Endothelial cell of umbilical vein (primary cell): ENCODE measurements around the gene CAMKMT. TPM values are rescaled to one million over a fixed set of nuclear protein-coding genes. Genes with fewer than 3 reads are reported as not detected.

Experiments
- BruUV-seq: library from RNA; stranded (reverse); fragments of 400-500 nt; replicated peaks from 2 replicates; lab custom pipeline; 2021; lab: Mats Ljungman, UMichigan
- CTCF ChIA-PET: fragments of 300-600, 350-600 bp; sonication (Branson Sonifier 250); formaldehyde crosslinking; loops from one replicate; lab custom pipeline; 2021; ENCODE audit warnings: antibody characterized with exemption, inconsistent platforms; lab: Charles Lee
- POLR2A ChIA-PET: fragments of 300-600, 350-600 bp; sonication (Branson Sonifier 250); formaldehyde crosslinking; loops from one replicate; lab custom pipeline; 2021; ENCODE audit warnings: antibody characterized with exemption, inconsistent platforms; lab: Charles Lee
- DNase-seq: peaks from one replicate; pipeline ENCODE4 v3.0.0-alpha.2; 2011; ENCODE audit warnings: low read depth, low spot score
- FAIRE-seq: peaks from 2 replicates; lab custom pipeline; 2011; peaks lifted over from hg19 to GRCh38; lab: Jason Lieb, UNC
- H2AFZ ChIP-seq: 2 replicates; pipeline ENCODE4 v1.6.0; 2012; ENCODE audit warnings: low read depth, low read length, control low read depth, inconsistent platforms
- H3K27ac ChIP-seq: 2 replicates; pipeline ENCODE4 v1.5.1; 2011; ENCODE audit warnings: low read depth, mild to moderate bottlenecking, control low read depth, low read length, moderate library complexity; ENCODE audit not compliant: insufficient read depth
- H3K27me3 ChIP-seq, 2 experiments: 2 replicates each; pipeline versions ENCODE4 v1.6.0 to v1.6.1; 2011; ENCODE audit warnings: low read length in 2 of 2, mixed read lengths in 1 of 2; ENCODE audit not compliant: control insufficient read depth in 2 of 2, insufficient read depth in 2 of 2
- H3K36me3 ChIP-seq, 2 experiments: 2 replicates in 1 of 2; 3 replicates in 1 of 2; pipeline ENCODE4 v1.5.1; 2011; ENCODE audit warnings: low read length in 2 of 2, mild to moderate bottlenecking in 1 of 2, moderate library complexity in 1 of 2; ENCODE audit not compliant: control insufficient read depth in 2 of 2, insufficient read depth in 2 of 2; ENCODE audit errors: extremely low read depth in 1 of 2
- H3K4me1 ChIP-seq: 3 replicates; pipeline ENCODE4 v1.5.1; 2011; ENCODE audit warnings: mild to moderate bottlenecking, low read length; ENCODE audit not compliant: control insufficient read depth, insufficient read depth; ENCODE audit errors: extremely low read depth
- H3K4me2 ChIP-seq: 2 replicates; pipeline ENCODE4 v1.6.1; 2011; ENCODE audit warnings: low read length, control low read depth, mixed read lengths; ENCODE audit not compliant: insufficient read depth
- H3K4me3 ChIP-seq, 3 experiments: fragments of 200-600 bp in 1 of 3; sonication (generic), shearing (Covaris generic) in 1 of 3; replicated peaks in 1 of 3; 2 replicates each; pipeline ENCODE4 v1.5.1; 2011 to 2016; ENCODE audit warnings: control low read depth in 3 of 3, low read length in 3 of 3, mild to moderate bottlenecking in 2 of 3, inconsistent platforms in 1 of 3, low read depth in 1 of 3, moderate library complexity in 1 of 3; ENCODE audit not compliant: insufficient read depth in 1 of 3
- H3K79me2 ChIP-seq: 2 replicates; pipeline ENCODE4 v1.6.0; 2012; ENCODE audit warnings: low read length, inconsistent platforms; ENCODE audit not compliant: control insufficient read depth, insufficient read depth
- H3K9ac ChIP-seq: replicated peaks from 2 replicates; pipeline ENCODE3; 2011; ENCODE audit warnings: low read length, control low read depth; ENCODE audit not compliant: insufficient read depth; ENCODE audit errors: extremely low read depth
- H3K9me1 ChIP-seq: replicated peaks from 3 replicates; pipeline ENCODE4 v1.6.0; 2011; ENCODE audit warnings: mild to moderate bottlenecking, low read length; ENCODE audit not compliant: control insufficient read depth, insufficient read depth; ENCODE audit errors: extremely low read depth
- H3K9me3 ChIP-seq: replicated peaks from 2 replicates; pipeline ENCODE4 v1.5.1; 2012; ENCODE audit warnings: low read length, inconsistent platforms; ENCODE audit not compliant: control insufficient read depth, insufficient read depth
- H4K20me1 ChIP-seq: replicated peaks from 2 replicates; pipeline ENCODE3; 2011; ENCODE audit warnings: mild to moderate bottlenecking, low read length; ENCODE audit not compliant: control insufficient read depth, insufficient read depth; ENCODE audit errors: extremely low read depth
- EZH2 ChIP-seq: IDR thresholded peaks from 2 replicates; pipeline ENCODE4 v1.6.1; 2012; ENCODE audit warnings: borderline replicate concordance, low read depth, mild to moderate bottlenecking, moderate library complexity, low read length, inconsistent platforms; ENCODE audit not compliant: severe bottlenecking
- FOS ChIP-seq: IDR thresholded peaks from 2 replicates; pipeline ENCODE4 v1.6.1; 2011; ENCODE audit warnings: mild to moderate bottlenecking, low read length, moderate library complexity, borderline replicate concordance; ENCODE audit not compliant: insufficient read depth
- GATA2 ChIP-seq: IDR thresholded peaks from 2 replicates; pipeline ENCODE4 v1.7.0; 2011; ENCODE audit warnings: low read depth, mild to moderate bottlenecking, moderate library complexity, mixed read lengths, low read length; ENCODE audit not compliant: insufficient read length, insufficient read depth
- JUN ChIP-seq: IDR thresholded peaks from 2 replicates; pipeline ENCODE4 v1.6.1; 2011; ENCODE audit warnings: borderline replicate concordance, low read depth; ENCODE audit not compliant: insufficient read length, insufficient read depth
- MYC ChIP-seq: IDR thresholded peaks from one replicate; pipeline ENCODE4 v1.6.1; 2011; ENCODE audit warnings: mild to moderate bottlenecking, low read depth, low read length
- POLR2A ChIP-seq: IDR thresholded peaks from 2 replicates; pipeline ENCODE4 v1.6.1; 2012; ENCODE audit warnings: low read depth, mild to moderate bottlenecking, control low read depth, low read length
- POLR2AphosphoS5 ChIP-seq: IDR thresholded peaks from 2 replicates; pipeline ENCODE4 v1.6.1; 2012; ENCODE audit warnings: low read depth, mild to moderate bottlenecking, control low read depth, low read length, moderate library complexity; ENCODE audit not compliant: insufficient read depth
- dilution Hi-C: fragments of 300-500 bp; cut with MboI; formaldehyde crosslinking; loops from one replicate; pipeline ENCODE4 v1.15.0; 2019; ENCODE audit warnings: low sequenced_read_pairs; ENCODE audit not compliant: extremely low pct_ligation_motif_present
- intact Hi-C: fragments of 100-400 bp; cut with micrococcal nuclease; formaldehyde crosslinking; loops from one replicate; pipeline ENCODE4 v1.10.0; 2022
- polyA plus RNA-seq, 4 experiments: library from polyadenylated mRNA; depleted of rRNA in 3 of 4; stranded (reverse) in 3 of 4; unstranded in 1 of 4; fragments of >200 nt; gene quantifications; 2 replicates each; pipeline versions ENCODE4 v1.2.1 to v1.2.3, GENCODE V29; 2011 to 2012; ENCODE audit warnings: missing spikeins in 1 of 4
- total RNA-seq: library from RNA; stranded (reverse); gene quantifications from 2 replicates; pipeline ENCODE4 v1.2.3, GENCODE V29; 2021
- TF ChIP-seq, protein P1 (sequence below), 2 donors: IDR thresholded peaks; 1 replicate in 1 of 2; 2 replicates in 1 of 2; pipeline ENCODE4 v1.5.1; 2011; ENCODE audit warnings: low read length in 2 of 2, mild to moderate bottlenecking in 2 of 2, moderate library complexity in 2 of 2, control low read depth in 1 of 2, inconsistent platforms in 1 of 2, low read depth in 1 of 2; ENCODE audit not compliant: insufficient read depth in 1 of 2; ENCODE audit errors: extremely low read depth in 1 of 2
- TF ChIP-seq, protein P2 (sequence below): IDR thresholded peaks from 2 replicates; pipeline ENCODE4 v1.6.1; 2011; ENCODE audit not compliant: insufficient read depth, insufficient read length

The CAMKMT gene
- total and polyA plus RNA-seq, 2 donors (not counting 3 experiments of a cell fraction or from before 2014, with no cell fraction given): 4.1 to 10.7 TPM

GRCh38 chr2:44623622-44624351, 262.0 kb downstream of the CAMKMT start:
- Histone ChIP-seq H3K27ac (no peak overlapping the region), H3K4me1 (no peaks in the 10 kb centered on the region), H3K36me3 (no peaks in the 10 kb centered on the region), H3K79me2 (no peaks in the 10 kb centered on the region), H3K9ac (no peak overlapping the region), H3K4me3 (no peak overlapping the region), H3K27me3 (no peaks in the 10 kb centered on the region), H3K9me3 (no peaks in the 10 kb centered on the region), H3K9me1 (no peaks in the 10 kb centered on the region), H4K20me1 (no peaks in the 10 kb centered on the region), H3K4me2 (no peak overlapping the region), H2AFZ (no peak overlapping the region)
- DNase-seq (no peak), FAIRE-seq (no peak)
- ChIA-PET CTCF (interaction anchor here (0.7 to 1.3 kb wide), 3 partner anchors 28 to 809 kb away, joined by 3 read pairs; no protein-coding TSS in a partner anchor), POLR2A (no interaction called here)
- TF ChIP-seq JUN (no peak), POLR2A (no peak), GATA2 (no peak), EZH2 (no peak), MYC (no peak), POLR2AphosphoS5 (no peak), FOS (no peak)
- TF ChIP-seq, protein P1, sequence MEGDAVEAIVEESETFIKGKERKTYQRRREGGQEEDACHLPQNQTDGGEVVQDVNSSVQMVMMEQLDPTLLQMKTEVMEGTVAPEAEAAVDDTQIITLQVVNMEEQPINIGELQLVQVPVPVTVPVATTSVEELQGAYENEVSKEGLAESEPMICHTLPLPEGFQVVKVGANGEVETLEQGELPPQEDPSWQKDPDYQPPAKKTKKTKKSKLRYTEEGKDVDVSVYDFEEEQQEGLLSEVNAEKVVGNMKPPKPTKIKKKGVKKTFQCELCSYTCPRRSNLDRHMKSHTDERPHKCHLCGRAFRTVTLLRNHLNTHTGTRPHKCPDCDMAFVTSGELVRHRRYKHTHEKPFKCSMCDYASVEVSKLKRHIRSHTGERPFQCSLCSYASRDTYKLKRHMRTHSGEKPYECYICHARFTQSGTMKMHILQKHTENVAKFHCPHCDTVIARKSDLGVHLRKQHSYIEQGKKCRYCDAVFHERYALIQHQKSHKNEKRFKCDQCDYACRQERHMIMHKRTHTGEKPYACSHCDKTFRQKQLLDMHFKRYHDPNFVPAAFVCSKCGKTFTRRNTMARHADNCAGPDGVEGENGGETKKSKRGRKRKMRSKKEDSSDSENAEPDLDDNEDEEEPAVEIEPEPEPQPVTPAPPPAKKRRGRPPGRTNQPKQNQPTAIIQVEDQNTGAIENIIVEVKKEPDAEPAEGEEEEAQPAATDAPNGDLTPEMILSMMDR (IDR thresholded peaks at IDR 0.05; ENCODE audit: extremely low read depth in 1 of 2, insufficient read depth in 1 of 2, low read depth in 1 of 2, low read length in 2 of 2): no peak
- TF ChIP-seq, protein P2, sequence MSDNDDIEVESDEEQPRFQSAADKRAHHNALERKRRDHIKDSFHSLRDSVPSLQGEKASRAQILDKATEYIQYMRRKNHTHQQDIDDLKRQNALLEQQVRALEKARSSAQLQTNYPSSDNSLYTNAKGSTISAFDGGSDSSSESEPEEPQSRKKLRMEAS: no peak
- intact Hi-C loops (no loop called here), dilution Hi-C loops (no loop called here)
- BruUV-seq: no TSS peak
